Fibroblast of the aortic adventitia (primary cell): ENCODE results near the gene ADGRB3. TPM values are rescaled to one million over a fixed set of nuclear protein-coding genes. Genes with fewer than 3 reads are reported as not detected.

ENCODE experiments used
- DNase-seq: peaks from one replicate; pipeline ENCODE4 v3.0.0-alpha.2; 2010; ENCODE audit warnings: low read depth
- H3K4me3 ChIP-seq: 2 replicates; pipeline ENCODE4 v1.5.1; 2011; ENCODE audit warnings: low read depth, mild to moderate bottlenecking, control low read depth, low read length, moderate library complexity
- total RNA-seq: library from RNA; depleted of rRNA; stranded (reverse); fragments of >200 nt; gene quantifications from 2 replicates; pipeline ENCODE4 v1.2.3, GENCODE V29; 2012; ENCODE audit warnings: low replicate concordance
- TF ChIP-seq, protein P1 (sequence below): IDR thresholded peaks from 2 replicates; pipeline ENCODE4 v1.5.1; 2011; ENCODE audit warnings: mild to moderate bottlenecking, low read length, control low read depth, inconsistent platforms; ENCODE audit not compliant: insufficient read depth

The ADGRB3 gene
- total RNA-seq, 1 donor: 1.4 TPM

GRCh38 chr6:69019832-69020231 lies 384.8 kb downstream of the ADGRB3 start:
- TF ChIP-seq, protein P1, sequence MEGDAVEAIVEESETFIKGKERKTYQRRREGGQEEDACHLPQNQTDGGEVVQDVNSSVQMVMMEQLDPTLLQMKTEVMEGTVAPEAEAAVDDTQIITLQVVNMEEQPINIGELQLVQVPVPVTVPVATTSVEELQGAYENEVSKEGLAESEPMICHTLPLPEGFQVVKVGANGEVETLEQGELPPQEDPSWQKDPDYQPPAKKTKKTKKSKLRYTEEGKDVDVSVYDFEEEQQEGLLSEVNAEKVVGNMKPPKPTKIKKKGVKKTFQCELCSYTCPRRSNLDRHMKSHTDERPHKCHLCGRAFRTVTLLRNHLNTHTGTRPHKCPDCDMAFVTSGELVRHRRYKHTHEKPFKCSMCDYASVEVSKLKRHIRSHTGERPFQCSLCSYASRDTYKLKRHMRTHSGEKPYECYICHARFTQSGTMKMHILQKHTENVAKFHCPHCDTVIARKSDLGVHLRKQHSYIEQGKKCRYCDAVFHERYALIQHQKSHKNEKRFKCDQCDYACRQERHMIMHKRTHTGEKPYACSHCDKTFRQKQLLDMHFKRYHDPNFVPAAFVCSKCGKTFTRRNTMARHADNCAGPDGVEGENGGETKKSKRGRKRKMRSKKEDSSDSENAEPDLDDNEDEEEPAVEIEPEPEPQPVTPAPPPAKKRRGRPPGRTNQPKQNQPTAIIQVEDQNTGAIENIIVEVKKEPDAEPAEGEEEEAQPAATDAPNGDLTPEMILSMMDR: no peak

GRCh38 chr6:69022993-69023392 lies 387.9 kb downstream of the ADGRB3 start:
- DNase-seq: peak; percentile 42
- no peak overlapping the region for H3K4me3 ChIP-seq
- TF ChIP-seq, protein P1: no peak

More at GRCh38 chr6:69019832-69020231, 384.8 kb downstream of the ADGRB3 start:
- DNase-seq: peak; percentile 25
- no peak overlapping the region for H3K4me3 ChIP-seq

GRCh38 chr6:69026243-69026642 lies 391.2 kb downstream of the ADGRB3 start:
- TF ChIP-seq, protein P1: no peak
- DNase-seq: peak; percentile 2
- H3K4me3 ChIP-seq: no peak overlapping the region

DNA sequence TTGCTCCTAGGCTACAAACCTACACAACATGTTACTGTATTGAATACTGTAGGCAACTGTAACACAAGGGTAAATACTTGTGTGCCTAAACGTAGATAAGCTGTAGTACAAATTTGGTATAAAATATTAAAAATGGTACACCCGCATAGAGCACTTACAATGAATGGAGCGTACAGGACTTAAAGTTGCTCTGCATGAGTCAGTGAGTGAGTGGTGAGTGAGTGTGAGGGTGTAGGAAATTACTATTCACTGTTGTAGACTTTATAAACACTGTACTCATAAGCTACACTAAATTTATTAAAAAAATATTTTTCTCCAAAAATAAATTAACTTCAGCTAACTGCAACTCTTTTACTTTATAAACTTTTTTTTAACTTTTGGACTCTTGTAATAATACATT lies 391.6 kb downstream of the ADGRB3 start:
- no peak for DNase-seq
- H3K4me3 ChIP-seq: no peak overlapping the region
- TF ChIP-seq, protein P1: no peak

GRCh38 chr6:69027861-69028260 lies 392.8 kb downstream of the ADGRB3 start:
- TF ChIP-seq, protein P1: no peak
- no peak overlapping the region for H3K4me3 ChIP-seq
- no peak for DNase-seq

DNA sequence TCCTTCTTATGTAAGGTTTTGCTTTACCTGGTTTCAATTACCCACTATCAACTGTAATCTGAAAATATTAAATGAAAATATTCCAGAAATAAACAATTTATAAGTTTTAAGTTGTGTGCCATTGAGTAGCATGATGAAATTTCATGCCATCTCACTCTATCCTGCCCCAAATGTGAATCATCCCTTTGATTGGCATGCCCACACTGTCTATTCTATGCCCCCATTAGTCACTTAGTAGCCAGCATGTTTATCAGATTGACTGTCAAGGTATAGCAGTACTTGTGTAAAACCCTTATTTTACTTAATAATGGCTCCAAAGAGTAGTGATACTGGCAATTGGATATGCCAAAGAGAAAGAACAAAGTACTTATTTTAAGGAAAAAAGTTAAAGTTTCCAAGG lies 403.8 kb downstream of the ADGRB3 start:
- no peak overlapping the region for H3K4me3 ChIP-seq
- TF ChIP-seq, protein P1: no peak
- DNase-seq: no peak

- TF ChIP-seq, protein P1: no peak
- no peak for DNase-seq
- no peak overlapping the region for H3K4me3 ChIP-seq
These were observed 407.2 kb downstream of the ADGRB3 start for GRCh38 chr6:69042297-69042696.
